Measurements from ENCODE around the gene MAD1L1.

The MAD1L1 gene

GRCh38 chr7:2099048-2099957 lies 133.4 kb downstream of the MAD1L1 start:
- peak; percentile 67 for DNase-seq

DNA sequence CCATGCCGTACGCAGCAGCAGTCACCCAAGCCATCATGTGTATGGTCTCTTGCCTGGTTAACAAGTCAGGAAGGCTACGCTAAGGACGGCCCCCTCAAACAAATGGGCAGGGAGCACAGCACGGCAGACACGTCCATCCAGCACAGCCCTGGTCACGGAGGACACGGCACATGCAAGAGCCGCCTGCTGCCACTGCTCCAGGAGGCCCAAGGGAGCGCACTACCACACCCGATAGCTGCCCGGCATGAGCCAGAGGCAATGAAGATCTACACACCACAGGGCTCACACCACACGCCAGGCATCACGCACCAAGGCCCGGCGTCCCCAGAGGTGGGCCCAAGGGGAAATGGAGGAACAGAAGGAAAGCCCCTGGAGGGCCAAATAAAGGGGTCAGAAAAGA lies 134.2 kb downstream of the MAD1L1 start:
- DNase-seq: no peak

GRCh38 chr7:2098056-2098455 lies 134.7 kb downstream of the MAD1L1 start:
- DNase-seq: no peak

GRCh38 chr7:2097492-2097891 lies 135.3 kb downstream of the MAD1L1 start:
- DNase-seq: no peak

GRCh38 chr7:2096692-2097387 lies 135.9 kb downstream of the MAD1L1 start:
- DNase-seq: no peak

- DNase-seq: no peak
Measured at GRCh38 chr7:2095436-2095835, 137.3 kb downstream of the MAD1L1 start.

DNA sequence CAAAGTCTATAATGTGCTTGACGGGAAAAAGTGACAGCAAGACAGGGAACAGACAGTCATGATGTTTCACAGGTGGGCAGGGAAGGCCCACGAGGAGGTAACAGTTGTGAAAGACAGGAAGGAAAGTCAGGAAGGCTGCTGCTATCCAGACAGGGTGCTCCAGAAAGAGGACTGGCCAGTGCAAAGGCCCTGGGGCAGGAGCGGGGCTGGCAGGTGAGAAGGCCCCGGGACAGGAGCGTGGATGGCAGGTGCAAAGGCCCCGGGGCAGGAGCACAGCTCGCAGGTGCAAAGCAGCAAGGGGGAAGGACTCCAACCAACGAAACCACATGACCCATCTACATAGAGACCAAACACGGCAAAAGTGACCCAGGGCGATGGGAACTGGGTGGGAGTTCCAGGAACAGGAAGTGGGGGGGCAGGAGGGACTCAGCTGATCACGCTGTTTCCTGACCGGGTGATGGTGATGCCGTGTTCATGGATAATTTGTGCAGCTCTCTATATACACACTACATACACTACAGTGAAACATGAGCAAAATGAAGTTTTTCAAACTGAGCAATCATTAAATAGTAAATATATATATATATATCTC lies 138.2 kb downstream of the MAD1L1 start:
- no peak for DNase-seq

DNA sequence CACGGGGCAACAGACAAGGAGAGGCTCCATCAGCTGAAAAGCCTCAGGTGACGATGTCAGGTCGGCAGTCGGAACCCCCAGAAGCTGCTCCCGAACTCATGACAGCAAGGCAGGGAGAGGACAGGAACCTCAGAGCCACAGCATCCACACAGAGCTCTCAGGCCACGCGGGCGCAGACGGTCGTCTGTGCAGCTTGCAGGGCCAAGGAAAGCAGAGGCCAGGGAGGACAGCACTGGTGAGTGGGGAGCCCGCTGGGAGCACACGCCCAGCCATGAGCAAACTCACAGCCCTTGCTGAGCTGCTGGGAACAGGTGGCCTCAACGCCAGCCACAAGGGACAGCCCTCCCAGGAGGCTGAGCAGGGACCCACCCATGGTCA lies 138.9 kb downstream of the MAD1L1 start:
- DNase-seq: no peak

DNA sequence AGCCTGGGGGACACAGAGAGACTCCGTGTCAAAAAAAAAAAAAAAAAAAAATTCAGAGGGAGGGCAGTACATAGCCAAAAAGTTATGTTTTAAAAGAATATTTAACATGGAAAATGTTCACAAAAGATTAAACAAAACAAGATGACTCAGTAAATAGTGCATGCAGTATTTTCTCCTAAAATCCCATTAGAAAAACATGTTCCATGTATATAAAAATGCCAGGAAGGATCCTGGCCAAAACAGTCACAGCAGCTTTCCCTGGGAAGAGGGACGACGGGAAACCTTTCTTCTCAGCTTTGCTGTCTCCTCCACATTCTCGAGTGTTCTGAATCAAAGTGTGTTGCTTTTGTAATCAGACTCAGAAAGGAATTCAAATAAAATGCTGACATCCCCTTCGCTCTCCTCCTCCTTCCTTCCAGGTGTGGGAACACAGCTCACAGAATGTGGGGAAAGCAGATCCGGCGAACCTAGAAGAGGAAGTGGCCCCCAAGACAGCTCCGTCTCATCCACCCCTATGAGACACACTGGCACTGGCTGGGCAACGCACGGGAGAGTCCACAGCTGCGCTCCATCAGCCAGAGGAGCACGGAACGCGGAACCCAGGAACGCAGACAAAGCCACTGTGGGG lies 139.4 kb downstream of the MAD1L1 start:
- DNase-seq: no peak

DNA sequence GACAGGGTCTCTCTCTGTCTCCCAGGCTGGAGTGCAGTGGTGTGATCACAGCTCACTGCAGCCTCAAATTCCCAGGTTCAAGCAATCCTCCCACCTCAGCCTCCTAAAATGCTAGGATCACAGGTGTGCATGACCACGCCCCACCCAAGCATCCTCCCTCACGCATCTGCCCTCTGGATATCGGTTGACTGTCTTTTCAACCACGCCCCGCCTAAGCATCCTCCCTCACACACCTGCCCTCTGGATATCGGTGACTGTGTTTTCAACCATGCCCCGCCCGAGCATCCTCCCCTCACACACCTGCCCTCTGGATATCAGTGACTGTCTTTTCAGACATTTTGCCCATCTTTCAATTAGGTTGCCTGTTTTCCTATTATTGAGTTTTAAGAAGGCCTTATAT lies 140.5 kb downstream of the MAD1L1 start:
- no peak for DNase-seq

DNA sequence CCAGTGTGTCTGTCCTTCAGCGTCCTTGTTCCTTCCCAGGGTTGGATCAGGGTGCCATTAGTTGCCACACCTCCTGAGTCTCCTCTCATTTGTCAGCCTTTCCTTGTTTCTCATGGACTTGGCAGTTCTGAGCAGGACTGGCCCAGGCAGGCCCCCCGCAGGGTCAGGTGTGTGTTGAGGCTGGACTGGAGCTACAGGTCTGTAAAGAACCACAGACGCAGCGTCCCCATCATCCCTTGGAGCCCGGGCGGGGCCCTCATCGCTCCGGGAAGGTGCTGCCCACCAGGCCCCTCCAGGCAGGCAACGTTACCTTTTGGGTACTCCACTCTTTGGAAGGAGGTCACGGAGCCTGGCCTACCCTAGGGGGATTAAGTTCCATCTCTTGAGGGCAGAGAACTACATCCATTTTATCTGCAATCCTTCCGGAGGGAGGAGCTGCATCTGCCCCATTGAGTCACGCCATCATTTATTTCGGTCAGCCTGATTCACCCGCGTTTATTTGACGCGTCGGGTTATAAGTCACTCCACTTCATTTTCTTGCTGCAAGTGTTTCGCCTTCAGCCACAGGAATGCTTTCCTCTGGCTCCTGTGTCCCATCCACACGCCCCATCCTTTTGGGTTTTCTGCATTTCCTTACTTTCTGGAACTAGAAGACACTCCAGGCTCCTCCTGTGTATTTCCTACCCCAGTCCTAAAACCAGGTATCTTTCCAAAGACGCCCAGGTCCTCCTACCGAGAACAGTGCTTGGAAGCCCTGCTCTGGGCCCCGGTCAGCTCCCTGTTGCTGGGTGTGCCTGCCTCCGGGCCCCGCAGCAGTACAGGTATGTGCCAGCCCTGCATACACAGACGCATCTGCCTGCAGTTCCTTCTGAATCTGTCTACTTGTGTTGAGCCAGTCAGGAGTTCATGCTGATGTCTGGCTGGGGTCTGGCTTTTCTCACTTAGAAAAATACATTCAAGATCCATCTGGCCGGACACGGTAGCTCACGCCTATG lies 141.9 kb downstream of the MAD1L1 start:
- DNase-seq: no peak

GRCh38 chr7:2088801-2089200 lies 143.9 kb downstream of the MAD1L1 start:
- no peak for DNase-seq

DNA sequence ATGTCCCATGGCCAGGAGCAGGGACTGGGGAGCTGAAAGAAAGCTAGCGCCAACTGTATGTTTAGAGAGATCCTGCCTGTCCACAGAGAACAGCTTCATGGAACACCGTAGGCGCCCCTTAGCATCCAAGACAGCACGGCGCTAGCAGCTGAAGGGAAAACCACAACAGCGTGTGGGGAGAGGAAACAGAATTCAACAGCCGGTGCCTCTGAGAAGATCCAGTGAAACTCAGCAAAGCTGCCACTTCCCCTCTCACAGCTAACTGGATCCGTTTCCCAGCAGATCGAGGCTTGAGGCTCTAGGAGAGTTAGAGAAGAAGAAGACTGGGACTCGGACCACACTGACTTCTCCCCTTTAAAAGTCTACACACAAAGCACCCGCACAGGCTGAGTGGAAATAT lies 145.0 kb downstream of the MAD1L1 start:
- DNase-seq: no peak

GRCh38 chr7:2086229-2086628 lies 146.5 kb downstream of the MAD1L1 start:
- no peak for DNase-seq

- DNase-seq: no peak
Measured at GRCh38 chr7:2085804-2086203, 146.9 kb downstream of the MAD1L1 start.

- no peak for DNase-seq
Measured at GRCh38 chr7:2084781-2085505, 147.8 kb downstream of the MAD1L1 start.

DNA sequence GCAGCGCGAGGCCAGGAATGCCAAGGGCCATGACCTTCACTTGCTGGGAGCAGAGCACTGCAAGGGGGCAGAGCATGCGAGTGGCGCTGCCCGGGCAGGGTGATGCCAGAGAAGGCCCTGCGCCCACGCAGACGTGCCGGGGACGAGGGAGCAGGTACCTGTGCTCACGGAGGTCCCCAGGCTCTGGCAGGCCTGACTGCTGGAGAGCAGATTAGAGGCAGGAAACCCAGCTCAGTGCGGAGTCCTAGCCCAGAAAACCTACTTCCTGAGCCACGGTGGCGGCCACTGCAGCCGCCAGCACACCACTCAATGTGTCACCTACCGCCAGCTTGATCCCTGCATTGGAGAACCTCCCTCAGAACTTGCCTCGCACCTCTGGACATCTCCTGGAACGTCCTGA lies 148.4 kb downstream of the MAD1L1 start:
- DNase-seq: no peak

- DNase-seq: no peak
Measured at GRCh38 chr7:2083362-2083761, 149.4 kb downstream of the MAD1L1 start.

GRCh38 chr7:2082139-2082998 lies 150.4 kb downstream of the MAD1L1 start:
- peak; percentile 86 for DNase-seq

GRCh38 chr7:2081526-2082135 lies 151.1 kb downstream of the MAD1L1 start:
- DNase-seq: no peak

Measured in EL (cell line).